Left renal pelvis (tissue), 4 donors: ENCODE measurements around the gene GNAO1. TPM values are rescaled to one million over a fixed set of nuclear protein-coding genes. Genes with fewer than 3 reads are reported as not detected.
"Not testable (repeated sequence)": the region's sequence is repeated elsewhere in the genome, so short reads cannot be mapped to it uniquely, and the experiment has no call there.

Experiments
- DNase-seq, 4 donors: peaks; one replicate each; pipeline ENCODE4 v3.0.0-alpha.2; 2013; ENCODE audit warnings: low read depth in 4 of 4, low spot score in 3 of 4
- polyA plus RNA-seq, 4 donors: library from polyadenylated mRNA; unstranded; fragments of 120-200 nt; gene quantifications; one replicate each; pipeline ENCODE4 v1.2.1, GENCODE V29; 2013; ENCODE audit not compliant: insufficient read length in 4 of 4

The GNAO1 gene
- polyA plus RNA-seq, 4 donors = 5.1 to 7.3 (median 5.6) TPM

GRCh38 chr16:56373003-56373402 is 181.7 kb downstream of the GNAO1 start:
- peak in 2 of 4 donors; percentile 36 to 73 for DNase-seq

GRCh38 chr16:56375792-56376191 is 184.5 kb downstream of the GNAO1 start:
- not testable (repeated sequence) for DNase-seq

- not testable (repeated sequence) for DNase-seq
Observed at GRCh38 chr16:56379044-56379443, 187.8 kb downstream of the GNAO1 start.

GRCh38 chr16:56380778-56381485 is 189.6 kb downstream of the GNAO1 start:
- not testable (repeated sequence) for DNase-seq

GRCh38 chr16:56382459-56382858 is 191.2 kb downstream of the GNAO1 start:
- DNase-seq = no peak

- DNase-seq = no peak
Observed at GRCh38 chr16:56382901-56383355, 191.6 kb downstream of the GNAO1 start.

GRCh38 chr16:56384074-56384721 is 192.9 kb downstream of the GNAO1 start:
- DNase-seq = no peak

GRCh38 chr16:56387396-56387795 is 196.1 kb downstream of the GNAO1 start:
- no peak for DNase-seq

- no peak for DNase-seq
Observed at GRCh38 chr16:56388209-56388608, 196.9 kb downstream of the GNAO1 start.

- DNase-seq = no peak
Observed at GRCh38 chr16:56389554-56389953, 198.3 kb downstream of the GNAO1 start.

GRCh38 chr16:56396724-56397123 is 205.4 kb downstream of the GNAO1 start:
- DNase-seq = not testable (repeated sequence)

- DNase-seq = no peak
Observed at GRCh38 chr16:56399047-56399446, 207.8 kb downstream of the GNAO1 start.

GRCh38 chr16:56399486-56399885 is 208.2 kb downstream of the GNAO1 start:
- no peak for DNase-seq

- no peak for DNase-seq
Observed at GRCh38 chr16:56400458-56400857, 209.2 kb downstream of the GNAO1 start.

GRCh38 chr16:56401482-56401881 is 210.2 kb downstream of the GNAO1 start:
- DNase-seq = no peak

- DNase-seq = no peak
Observed at GRCh38 chr16:56405977-56406672, 214.8 kb downstream of the GNAO1 start.

Other genes with a start within 250 kb of the GNAO1 start
- gene AMFR, start 234.1 kb downstream of the GNAO1 start, polyA plus RNA-seq = 100 to 1,000 TPM in 3 of 4 donors, 10 to 100 TPM in 1; 96.4 to 143 (median 124) TPM